Measurements from ENCODE around the gene INHBE. TPM values are rescaled to one million over a fixed set of nuclear protein-coding genes. Genes with fewer than 3 reads are reported as not detected.

The INHBE gene
- total and polyA plus RNA-seq, 2 of the 8 experiments (the other 6 are each of a cell fraction or from before 2014, with no cell fraction given), result 10.2 to 18.8 TPM

GRCh38 chr12:57430931-57431566 lies 24.1 kb upstream of the INHBE start, which contains the start of gene R3HDM2 (continued):
- TF ChIP-seq GABPA (IDR thresholded peaks at IDR 0.05; ENCODE audit: borderline replicate concordance, insufficient read depth, low read length), result no peak
- no peak for TF ChIP-seq SP2 (IDR thresholded peaks at IDR 0.05; ENCODE audit: low read length)
- no peak for TF ChIP-seq CHD2 (IDR thresholded peaks at IDR 0.05; ENCODE audit: low read length)
- TF ChIP-seq HDAC6 (IDR thresholded peaks at IDR 0.05; ENCODE audit: low read depth, low read length), result no peak
